GM12878 (cell line): ENCODE results near the gene CADPS. TPM values are rescaled to one million over a fixed set of nuclear protein-coding genes. Genes with fewer than 3 reads are reported as not detected.

Experiments
- ATAC-seq: fragments of 200-7000 bp; cut with Tn5 transposase; 3 replicates; pipeline ENCODE4 v1.9.1; 2020; ENCODE audit warnings: mild to moderate bottlenecking, moderate library complexity
- BruUV-seq: library from RNA; stranded (reverse); fragments of 400-500 nt; replicated peaks from 2 replicates; lab custom pipeline; 2021; lab: Mats Ljungman, UMichigan
- CTCF ChIA-PET: fragments of 300-600 bp; sonication (Branson Sonifier 250); formaldehyde crosslinking; extraction: SDS; loops from one replicate; lab custom pipeline; 2021; ENCODE audit warnings: inconsistent platforms; lab: Yijun Ruan, JAX
- POLR2A ChIA-PET: fragments of 350-600 bp; formaldehyde crosslinking; extraction: SDS; loops from one replicate; lab custom pipeline; 2021; ENCODE audit warnings: inconsistent platforms; lab: Charles Lee
- RAD21 ChIA-PET: fragments of 300-600 bp; sonication (Branson Sonifier 250); formaldehyde crosslinking; loops from one replicate; lab custom pipeline; 2023; ENCODE audit warnings: antibody characterized with exemption; ENCODE audit not compliant: unreplicated experiment; lab: Charles Lee
- SMC1A ChIA-PET: fragments of 300-600 bp; sonication (Branson Sonifier 250); formaldehyde crosslinking; loops from one replicate; lab custom pipeline; 2023; ENCODE audit not compliant: unreplicated experiment, uncharacterized antibody; lab: Charles Lee
- DNase-seq: peaks from one replicate; pipeline ENCODE4 v3.0.0-alpha.2; 2011; ENCODE audit warnings: low read depth, low spot score
- FAIRE-seq: peaks from 3 replicates; lab custom pipeline; 2011; peaks lifted over from hg19 to GRCh38; lab: Jason Lieb, UNC
- H2AFZ ChIP-seq: 2 replicates; pipeline ENCODE4 v1.6.0; 2011; ENCODE audit warnings: low read depth, low read length, control low read depth; ENCODE audit not compliant: control insufficient read depth
- H3K27ac ChIP-seq: 2 replicates; pipeline ENCODE4 v1.5.1; 2011; ENCODE audit warnings: control low read depth; ENCODE audit not compliant: control insufficient read depth, insufficient read depth
- H3K27me3 ChIP-seq, 2 experiments: replicated peaks in 1 of 2; 2 replicates each; pipeline versions ENCODE4 v1.6.0 to v1.6.1; 2011; ENCODE audit warnings: low read length in 1 of 2; ENCODE audit not compliant: control insufficient read depth in 2 of 2, insufficient read depth in 2 of 2
- H3K36me3 ChIP-seq, 2 experiments: 2 replicates each; pipeline ENCODE4 v1.5.1; 2011; ENCODE audit warnings: low read length in 1 of 2; ENCODE audit not compliant: control insufficient read depth in 2 of 2, insufficient read depth in 2 of 2
- H3K4me1 ChIP-seq: 2 replicates; pipeline ENCODE4 v1.6.1; 2011; ENCODE audit warnings: mild to moderate bottlenecking, low read length, moderate library complexity, mixed read lengths; ENCODE audit not compliant: control insufficient read depth, insufficient read depth
- H3K4me2 ChIP-seq: 2 replicates; pipeline ENCODE4 v1.6.0; 2011; ENCODE audit warnings: control low read depth; ENCODE audit not compliant: control insufficient read depth, insufficient read depth
- H3K4me3 ChIP-seq: fragments of 200-600 bp; sonication (generic); 2 replicates; pipeline ENCODE4 v1.5.1; 2016
- H3K79me2 ChIP-seq: 2 replicates; pipeline ENCODE4 v1.6.0; 2011; ENCODE audit warnings: low read length; ENCODE audit not compliant: control insufficient read depth, insufficient read depth
- H3K9ac ChIP-seq: 2 replicates; pipeline ENCODE4 v1.8.0; 2011; ENCODE audit warnings: low read length, control low read depth, mixed read lengths; ENCODE audit not compliant: control insufficient read depth, insufficient read depth
- H3K9me3 ChIP-seq: replicated peaks from 3 replicates; pipeline ENCODE4 v1.5.1; 2011; ENCODE audit warnings: mild to moderate bottlenecking, low read length; ENCODE audit not compliant: control insufficient read depth, insufficient read depth
- H4K20me1 ChIP-seq: 2 replicates; pipeline ENCODE4 v1.6.0; 2011; ENCODE audit not compliant: control insufficient read depth, insufficient read depth
- CREM ChIP-seq: IDR thresholded peaks from 2 replicates; pipeline ENCODE4 v1.6.1; 2014; ENCODE audit warnings: antibody characterized with exemption, low read depth
- FOS ChIP-seq: IDR thresholded peaks from 3 replicates; pipeline ENCODE4 v1.6.1; 2011; ENCODE audit warnings: borderline replicate concordance; ENCODE audit not compliant: insufficient read length; ENCODE audit errors: extremely low read depth
- FOXM1 ChIP-seq: IDR thresholded peaks from 2 replicates; pipeline ENCODE4 v1.6.1; 2012; ENCODE audit warnings: low read depth, mild to moderate bottlenecking, inconsistent platforms, low read length, moderate library complexity
- IKZF1 ChIP-seq: fragments of 450-650 bp; conservative IDR thresholded peaks from 2 replicates; pipeline ENCODE4 v1.6.1; 2017; ENCODE audit warnings: antibody characterized with exemption, mild to moderate bottlenecking
- KLF5 ChIP-seq: fragments of 450-650 bp; IDR thresholded peaks from 2 replicates; pipeline ENCODE4 v1.6.1; 2014; ENCODE audit warnings: mild to moderate bottlenecking; ENCODE audit not compliant: partially characterized antibody
- NFXL1 ChIP-seq: fragments of 450-650 bp; IDR thresholded peaks from 2 replicates; pipeline ENCODE4 v1.6.1; 2017; ENCODE audit warnings: antibody characterized with exemption, mild to moderate bottlenecking, borderline replicate concordance
- PBX3 ChIP-seq: IDR thresholded peaks from 2 replicates; pipeline ENCODE4 v1.6.1; 2011; ENCODE audit warnings: mild to moderate bottlenecking, low read depth, low read length, moderate library complexity; ENCODE audit not compliant: insufficient replicate concordance
- RAD51 ChIP-seq: fragments of 450-650 bp; IDR thresholded peaks from 2 replicates; pipeline ENCODE4 v1.6.1; 2016; ENCODE audit warnings: moderate library complexity, mild to moderate bottlenecking, inconsistent platforms
- ZBTB4 ChIP-seq: fragments of 450-650 bp; formaldehyde crosslinking; IDR thresholded peaks from 2 replicates; pipeline ENCODE4 v1.4.0; 2022; ENCODE audit warnings: mild to moderate bottlenecking, moderate library complexity
- ZNF274 ChIP-seq: IDR thresholded peaks from one replicate; pipeline ENCODE4 v1.8.0; 2011; ENCODE audit not compliant: insufficient read length, insufficient read depth
- WGBS: methylation state at CpG from one replicate; pipeline ENCODE4 v1.1.6; 2016; ENCODE audit warnings: low lambda C conversion rate; ENCODE audit not compliant: insufficient replicate concordance, insufficient coverage; ENCODE audit errors: missing lambda C conversion rate; 5-methylcytosine and 5-hydroxymethylcytosine counted together
- in situ Hi-C: fragments of 300-500 bp; cut with MboI; formaldehyde crosslinking; loops from 9 replicates; pipeline ENCODE4 v1.14.3; 2018; ENCODE audit warnings: mixed read lengths
- intact Hi-C: fragments of 100-400 bp; cut with micrococcal nuclease; formaldehyde crosslinking; loops from one replicate; pipeline ENCODE4 v1.14.2; 2022; ENCODE audit not compliant: unreplicated experiment
- polyA plus RNA-seq, 11 experiments: library from polyadenylated mRNA; depleted of rRNA in 4 of 11; unstranded in 6 of 11; stranded (reverse) in 5 of 11; fragments of >200 nt; fragmentation: Nextera tagmentation in 4 of 11; fragmentation: Illumina TruSeq in 1 of 11; extraction: Ambion mirVana in 4 of 11; extraction: Trizol in 1 of 11; gene quantifications; 1 replicate in 1 of 11; 2 replicates in 10 of 11; pipeline versions ENCODE4 v1.2.1 to v1.2.3, GENCODE V29; 2011 to 2016; ENCODE audit warnings: inconsistent platforms in 2 of 11, missing spikeins in 2 of 11, low read depth in 1 of 11
- total RNA-seq, 4 experiments: library from RNA; depleted of rRNA in 3 of 4; stranded (reverse); fragments of >200 nt in 3 of 4; fragmentation: Illumina TruSeq in 1 of 4; extraction: Trizol in 1 of 4; gene quantifications; 2 replicates each; pipeline versions ENCODE4 v1.2.1 to v1.2.3, GENCODE V29; 2013 to 2021

The CADPS gene
- total and polyA plus RNA-seq, 10 of the 15 experiments (the other 5 are each of a cell fraction or from before 2014, with no cell fraction given) = 0.20 TPM; not detected in 9

GRCh38 chr3:62566022-62566557 lies 309.1 kb downstream of the CADPS start:
- Histone ChIP-seq H3K79me2 (no peaks in the 10 kb centered on the region), H3K27ac (no peak overlapping the region), H3K9me3 (no peaks in the 10 kb centered on the region), H3K36me3 (no peaks in the 10 kb centered on the region), H4K20me1 (no peaks in the 10 kb centered on the region), H3K27me3 (no peaks in the 10 kb centered on the region), H3K4me2 (no peak overlapping the region), H2AFZ (no peak overlapping the region), H3K9ac (no peak overlapping the region), H3K4me3 (no peak overlapping the region), H3K4me1 (no peaks in the 10 kb centered on the region)
- POLR2A ChIA-PET = no interaction called here
- intact Hi-C loops (no loop called here), in situ Hi-C loops (no loop called here)
- DNase-seq (no peak), ATAC-seq (peak; percentile 80), FAIRE-seq (no peak)
- BruUV-seq = no TSS peak
- RAD21 ChIA-PET = no interaction called here
- 35% methylated on average over 6 of the region's 6 CpGs for WGBS
- SMC1A ChIA-PET = interaction anchor here (0.6 to 2.3 kb wide), 2 partner anchors 28 to 31 kb away, joined by 3 to 6 read pairs; no protein-coding TSS in a partner anchor
- CTCF ChIA-PET = interaction anchor here (1.0 kb wide), 1 partner anchor 365 kb away, joined by 3 read pairs; no protein-coding TSS in a partner anchor
- TF ChIP-seq IKZF1 (0 out of 2 replicates have a peak, but pooled peaks have one; percentile 23), FOS (no peak)

GRCh38 chr3:62562596-62562995 lies 312.6 kb downstream of the CADPS start:
- intact Hi-C loops = no loop called here
- in situ Hi-C loops = no loop called here
- BruUV-seq = no TSS peak
- Histone ChIP-seq H2AFZ (no peak overlapping the region), H3K9ac (no peak overlapping the region), H3K79me2 (no peaks in the 10 kb centered on the region), H3K4me2 (no peak overlapping the region), H3K4me3 (no peak overlapping the region), H3K9me3 (no peaks in the 10 kb centered on the region), H3K27ac (no peak overlapping the region), H3K4me1 (no peaks in the 10 kb centered on the region), H4K20me1 (no peaks in the 10 kb centered on the region), H3K27me3 (no peaks in the 10 kb centered on the region), H3K36me3 (no peaks in the 10 kb centered on the region)
- ATAC-seq (no peak), DNase-seq (no peak), FAIRE-seq (no peak)
- ChIA-PET SMC1A (interaction anchor here (1.0 kb wide), 1 partner anchor 230 kb away, joined by 3 read pairs; no protein-coding TSS in a partner anchor), POLR2A (no interaction called here), CTCF (interaction anchor here (1.0 to 5.2 kb wide), 3 partner anchors 231 to 361 kb away, joined by 3 to 40 read pairs (median 19); no protein-coding TSS in a partner anchor), RAD21 (no interaction called here)
- TF ChIP-seq FOXM1 (no peak), KLF5 (no peak), NFXL1 (no peak), CREM (no peak), PBX3 (no peak), RAD51 (no peak), ZBTB4 (CRISPR knock-in tag) (no peak), ZNF274 (no peak)
